ENCODE data around the gene NGRN.

GRCh38 chr15:90223441-90224165, 41.9 kb upstream of the NGRN start:
- TF ChIP-seq POLR2A (IDR thresholded peaks at IDR 0.05; ENCODE audit: extremely low read depth, insufficient read length): no peak
- no peak for TF ChIP-seq MYC (IDR thresholded peaks at IDR 0.05; ENCODE audit: low read depth, low read length)

Data from NB4 (cell line).